Hepatocyte (in vitro differentiated cells): Measurements from ENCODE around the gene GLIPR1. TPM values are rescaled to one million over a fixed set of nuclear protein-coding genes. Genes with fewer than 3 reads are reported as not detected.

Source experiments
- DNase-seq: peaks from one replicate; pipeline ENCODE4 v3.0.0-alpha.2; 2016; ENCODE audit warnings: low spot score
- H2AFZ ChIP-seq: fragments of 200-600 bp; sonication (generic); 2 replicates; pipeline ENCODE4 v1.6.0; 2016; ENCODE audit warnings: antibody characterized with exemption, mild to moderate bottlenecking
- H3K27ac ChIP-seq: fragments of 200-600 bp; sonication (generic); 2 replicates; pipeline ENCODE4 v1.5.1; 2016; ENCODE audit warnings: mild to moderate bottlenecking
- H3K27me3 ChIP-seq: fragments of 200-600 bp; sonication (generic); 2 replicates; pipeline ENCODE4 v1.6.1; 2016
- H3K36me3 ChIP-seq: fragments of 200-600 bp; sonication (generic); replicated peaks from 2 replicates; pipeline ENCODE4 v1.5.1; 2016; ENCODE audit warnings: low read depth; ENCODE audit not compliant: insufficient read depth
- H3K4me1 ChIP-seq: fragments of 200-600 bp; sonication (generic); 2 replicates; pipeline ENCODE4 v1.5.1; 2016; ENCODE audit warnings: mild to moderate bottlenecking, moderate library complexity; ENCODE audit not compliant: insufficient read depth
- H3K4me2 ChIP-seq: fragments of 200-600 bp; sonication (generic); 2 replicates; pipeline ENCODE4 v1.6.0; 2016
- H3K4me3 ChIP-seq: fragments of 200-600 bp; sonication (generic); 2 replicates; pipeline ENCODE4 v1.5.1; 2016; ENCODE audit warnings: mild to moderate bottlenecking
- H3K79me2 ChIP-seq: fragments of 200-600 bp; sonication (generic); 2 replicates; pipeline ENCODE4 v1.6.0; 2017; ENCODE audit warnings: mild to moderate bottlenecking
- H3K9me2 ChIP-seq: fragments of 200-600 bp; sonication (generic); replicated peaks from 2 replicates; pipeline ENCODE4 v1.6.0; 2017; ENCODE audit warnings: mild to moderate bottlenecking; ENCODE audit not compliant: insufficient read depth
- H3K9me3 ChIP-seq: fragments of 200-600 bp; sonication (generic); 2 replicates; pipeline ENCODE4 v1.5.1; 2016; ENCODE audit warnings: low read depth, mild to moderate bottlenecking
- H4K20me1 ChIP-seq: fragments of 200-600 bp; sonication (generic); 2 replicates; pipeline ENCODE4 v1.6.0; 2016; ENCODE audit warnings: mild to moderate bottlenecking; ENCODE audit not compliant: insufficient read depth, poor library complexity, severe bottlenecking
- EZH2 ChIP-seq: fragments of 200-600 bp; sonication (generic); IDR thresholded peaks from 2 replicates; pipeline ENCODE4 v1.6.1; 2016; ENCODE audit warnings: antibody characterized with exemption, mild to moderate bottlenecking, borderline replicate concordance
- EZH2phosphoT487 ChIP-seq: fragments of 200-600 bp; sonication (generic); IDR thresholded peaks from one replicate; pipeline ENCODE4 v1.6.1; 2018; ENCODE audit warnings: antibody characterized with exemption, mild to moderate bottlenecking, low read depth, moderate library complexity; ENCODE audit not compliant: unreplicated experiment, severe bottlenecking
- WGBS: methylation state at CpG from one replicate; pipeline ENCODE4 v1.1.6; 2016; ENCODE audit warnings: low lambda C conversion rate; ENCODE audit errors: missing lambda C conversion rate; 5-methylcytosine and 5-hydroxymethylcytosine counted together
- polyA plus RNA-seq: library from polyadenylated mRNA; unstranded; fragments of >200 nt; fragmentation: Nextera tagmentation; extraction: Ambion mirVana; gene quantifications from 2 replicates; pipeline ENCODE4 v1.2.1, GENCODE V29; 2016
- total RNA-seq: library from RNA; depleted of rRNA; stranded (reverse); fragments of >200 nt; gene quantifications from 2 replicates; pipeline ENCODE4 v1.2.3, GENCODE V29; 2014
- TF ChIP-seq, protein P1 (sequence below): fragments of 200-600 bp; sonication (generic); IDR thresholded peaks from 2 replicates; pipeline ENCODE4 v1.5.1; 2016; ENCODE audit warnings: antibody characterized with exemption, mild to moderate bottlenecking; ENCODE audit not compliant: poor library complexity

GLIPR1 gene
- total and polyA plus RNA-seq, 2 experiments from 2014 or later = 6.9 to 24.5 TPM

- H2AFZ ChIP-seq = no peak overlapping the region
- DNase-seq = no peak
These were observed 48.8 kb downstream of the GLIPR1 start for GRCh38 chr12:75529316-75529715.

DNA sequence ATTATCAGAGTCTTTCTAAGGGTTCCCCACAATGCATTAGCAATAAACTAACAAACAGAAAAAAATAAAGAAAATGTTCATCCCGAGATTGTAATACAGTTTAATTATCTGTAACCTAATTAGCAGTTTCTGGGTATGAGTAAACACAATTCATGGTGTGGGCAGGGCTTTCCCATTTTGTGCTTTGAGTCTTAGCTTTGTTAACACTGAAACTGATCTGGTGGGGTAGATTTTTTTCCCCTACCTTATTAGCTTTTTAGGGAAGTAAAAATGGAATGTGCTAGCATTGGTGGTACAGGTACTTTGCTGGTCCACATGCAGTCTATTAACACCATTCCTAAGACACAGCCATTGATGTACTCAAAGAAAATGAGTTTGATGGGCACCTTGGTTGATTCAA lies 49.3 kb downstream of the GLIPR1 start:
- H3K27ac ChIP-seq = no peak overlapping the region
- TF ChIP-seq EZH2phosphoT487 (no peak), EZH2 (no peak)
- TF ChIP-seq, protein P1, sequence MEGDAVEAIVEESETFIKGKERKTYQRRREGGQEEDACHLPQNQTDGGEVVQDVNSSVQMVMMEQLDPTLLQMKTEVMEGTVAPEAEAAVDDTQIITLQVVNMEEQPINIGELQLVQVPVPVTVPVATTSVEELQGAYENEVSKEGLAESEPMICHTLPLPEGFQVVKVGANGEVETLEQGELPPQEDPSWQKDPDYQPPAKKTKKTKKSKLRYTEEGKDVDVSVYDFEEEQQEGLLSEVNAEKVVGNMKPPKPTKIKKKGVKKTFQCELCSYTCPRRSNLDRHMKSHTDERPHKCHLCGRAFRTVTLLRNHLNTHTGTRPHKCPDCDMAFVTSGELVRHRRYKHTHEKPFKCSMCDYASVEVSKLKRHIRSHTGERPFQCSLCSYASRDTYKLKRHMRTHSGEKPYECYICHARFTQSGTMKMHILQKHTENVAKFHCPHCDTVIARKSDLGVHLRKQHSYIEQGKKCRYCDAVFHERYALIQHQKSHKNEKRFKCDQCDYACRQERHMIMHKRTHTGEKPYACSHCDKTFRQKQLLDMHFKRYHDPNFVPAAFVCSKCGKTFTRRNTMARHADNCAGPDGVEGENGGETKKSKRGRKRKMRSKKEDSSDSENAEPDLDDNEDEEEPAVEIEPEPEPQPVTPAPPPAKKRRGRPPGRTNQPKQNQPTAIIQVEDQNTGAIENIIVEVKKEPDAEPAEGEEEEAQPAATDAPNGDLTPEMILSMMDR = no peak

More at GRCh38 chr12:75529316-75529715, 48.8 kb downstream of the GLIPR1 start:
- TF ChIP-seq, protein P1 = no peak
- no peak for TF ChIP-seq EZH2phosphoT487
- TF ChIP-seq EZH2 = no peak
- Histone ChIP-seq H3K9me2 (no peaks in the 10 kb centered on the region), H3K9me3 (no peaks in the 10 kb centered on the region), H3K4me1 (no peaks in the 10 kb centered on the region), H3K4me3 (no peak overlapping the region), H3K27ac (no peak overlapping the region), H3K4me2 (no peak overlapping the region), H3K27me3 (no peaks in the 10 kb centered on the region), H3K36me3 (no peaks in the 10 kb centered on the region), H4K20me1 (no peaks in the 10 kb centered on the region), H3K79me2 (no peaks in the 10 kb centered on the region)
- 90% methylated on average over 1 of the region's 1 CpG for WGBS

GRCh38 chr12:75533239-75533638 lies 52.7 kb downstream of the GLIPR1 start:
- WGBS = 67% methylated on average over 2 of the region's 2 CpGs
- no peaks in the 10 kb centered on the region for H3K9me3 ChIP-seq
- no peak overlapping the region for H2AFZ ChIP-seq
- no peaks in the 10 kb centered on the region for H4K20me1 ChIP-seq
- H3K27ac ChIP-seq = no peak overlapping the region
- no peak overlapping the region for H3K4me2 ChIP-seq
- no peaks in the 10 kb centered on the region for H3K4me1 ChIP-seq
- no peaks in the 10 kb centered on the region for H3K79me2 ChIP-seq
- no peak for DNase-seq
- TF ChIP-seq EZH2 (no peak), EZH2phosphoT487 (no peak)
- TF ChIP-seq, protein P1 = no peak
- no peaks in the 10 kb centered on the region for H3K9me2 ChIP-seq
- H3K4me3 ChIP-seq = no peak overlapping the region
- no peaks in the 10 kb centered on the region for H3K36me3 ChIP-seq
- H3K27me3 ChIP-seq = no peaks in the 10 kb centered on the region

More for the DNA sequence above, 49.3 kb downstream of the GLIPR1 start:
- Histone ChIP-seq H3K27me3 (no peaks in the 10 kb centered on the region), H3K4me1 (no peaks in the 10 kb centered on the region), H3K36me3 (no peaks in the 10 kb centered on the region), H4K20me1 (no peaks in the 10 kb centered on the region), H3K4me3 (no peak overlapping the region), H3K4me2 (no peak overlapping the region), H3K9me2 (no peaks in the 10 kb centered on the region), H2AFZ (no peak overlapping the region), H3K9me3 (no peaks in the 10 kb centered on the region), H3K79me2 (no peaks in the 10 kb centered on the region)
- 63% methylated on average over 1 of the region's 1 CpG for WGBS
- no peak for DNase-seq

DNA sequence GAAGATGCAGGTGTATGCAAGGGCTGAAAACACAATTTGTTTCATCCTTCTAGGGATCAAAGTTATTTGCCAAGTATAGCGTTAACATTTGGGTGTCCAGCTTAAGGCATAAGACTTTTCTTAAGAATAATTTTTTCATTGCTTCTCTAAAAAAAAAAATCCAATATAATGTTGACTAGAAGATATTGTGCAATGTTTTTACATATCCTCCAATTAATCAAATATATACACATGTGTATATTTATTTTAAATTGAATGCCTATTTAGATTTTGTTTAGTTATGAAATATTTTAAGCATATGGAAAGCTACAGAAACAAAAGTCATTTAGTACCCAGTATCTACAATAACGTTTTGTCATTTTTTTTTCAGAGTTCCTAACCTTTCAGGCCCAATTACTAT lies 59.3 kb downstream of the GLIPR1 start:
- 71% methylated on average over 2 of the region's 2 CpGs for WGBS
- Histone ChIP-seq H3K9me3 (no peaks in the 10 kb centered on the region), H2AFZ (no peak overlapping the region), H3K36me3 (no peaks in the 10 kb centered on the region), H3K27me3 (no peaks in the 10 kb centered on the region), H3K9me2 (no peaks in the 10 kb centered on the region), H4K20me1 (no peaks in the 10 kb centered on the region), H3K4me3 (no peak overlapping the region), H3K4me2 (no peak overlapping the region), H3K79me2 (no peaks in the 10 kb centered on the region), H3K27ac (no peak overlapping the region), H3K4me1 (no peaks in the 10 kb centered on the region)
- TF ChIP-seq EZH2 (no peak), EZH2phosphoT487 (no peak)
- TF ChIP-seq, protein P1 = no peak
- DNase-seq = no peak
